Right lobe of liver (tissue), 6 donors: ENCODE results near the gene ATP6V1G1. TPM values are rescaled to one million over a fixed set of nuclear protein-coding genes. Genes with fewer than 3 reads are reported as not detected.

Experiments used
- ATAC-seq, 4 donors: fragments of 200-7000 bp; cut with Tn5 transposase; one replicate each; pipeline ENCODE4 v1.9.1; 2020; ENCODE audit warnings: mild to moderate bottlenecking in 4 of 4, moderate library complexity in 4 of 4
- DNase-seq, 3 donors: peaks; one replicate each; pipeline ENCODE4 v3.0.0-alpha.2; 2020
- H3K27ac ChIP-seq, 3 donors: fragments of 200-600 bp; one replicate each; pipeline ENCODE4 v1.8.0; 2022
- H3K27me3 ChIP-seq, 2 donors: fragments of 200-600 bp; one replicate each; pipeline ENCODE4 v1.8.0; 2022
- H3K36me3 ChIP-seq, 4 donors: fragments of 200-600 bp; sonication (generic) in 1 of 4; one replicate each; pipeline versions ENCODE4 v1.5.1 to v1.8.0; 2017 to 2022; ENCODE audit warnings: control low read depth in 1 of 4
- H3K4me1 ChIP-seq, 4 donors: fragments of 200-600 bp; sonication (generic) in 1 of 4; one replicate each; pipeline versions ENCODE4 v1.5.1 to v1.8.0; 2017 to 2022; ENCODE audit warnings: control low read depth in 1 of 4
- H3K4me3 ChIP-seq, 3 donors: fragments of 200-600 bp; one replicate each; pipeline ENCODE4 v1.8.0; 2022
- H3K9me3 ChIP-seq, 4 donors: fragments of 200-600 bp; sonication (generic) in 1 of 4; one replicate each; pipeline versions ENCODE4 v1.5.1 to v1.8.0; 2017 to 2022; ENCODE audit warnings: control low read depth in 1 of 4
- CTCF ChIP-seq, 4 donors: fragments of 200-600 bp in 3 of 4; fragments of 450-650 bp in 1 of 4; IDR thresholded peaks; one replicate each; pipeline versions ENCODE4 v1.5.1 to v1.8.0; 2016 to 2022; ENCODE audit warnings: antibody characterized with exemption in 4 of 4, mild to moderate bottlenecking in 2 of 4
- POLR2A ChIP-seq: fragments of 450-650 bp; IDR thresholded peaks from one replicate; pipeline ENCODE4 v1.6.1; 2017; ENCODE audit warnings: antibody characterized with exemption, mild to moderate bottlenecking
- WGBS: methylation state at CpG from one replicate; pipeline ENCODE4 v1.1.6; 2018; ENCODE audit warnings: low coverage, low lambda C conversion rate; ENCODE audit not compliant: insufficient coverage; ENCODE audit errors: missing lambda C conversion rate; 5-methylcytosine and 5-hydroxymethylcytosine counted together
- intact Hi-C, 2 donors: fragments of 100-400 bp; cut with DNase I; formaldehyde crosslinking; loops; one replicate each; pipeline versions ENCODE4 v1.11.2 to v1.14.1; 2022
- total RNA-seq, 6 experiments: library from RNA; depleted of rRNA in 2 of 6; stranded (reverse); fragments of >200 nt in 2 of 6; fragmentation: NEBNext Ultra II Directional in 3 of 6; extraction: Animal tissue kit (Norgen Biotek cat#: 25700) in 3 of 6; gene quantifications; one replicate each; pipeline versions ENCODE4 v1.1.0 to v1.2.4, GENCODE V29; 2016 to 2023
- donor health status: DM: no; HTN: yes; CAD: no.
- donor health status: DM: no; HTN: no; CAD: no.
- donor health status: DM: no; HTN: no; CAD: no.
- donor health status: DM: no; HTN: yes; CAD: no.
- donor health status: DM: no; HTN: yes; CAD: no.

ATP6V1G1 gene
- total RNA-seq, 6 experiments from 2014 or later: 31.0 to 155 (median 49.1) TPM

DNA sequence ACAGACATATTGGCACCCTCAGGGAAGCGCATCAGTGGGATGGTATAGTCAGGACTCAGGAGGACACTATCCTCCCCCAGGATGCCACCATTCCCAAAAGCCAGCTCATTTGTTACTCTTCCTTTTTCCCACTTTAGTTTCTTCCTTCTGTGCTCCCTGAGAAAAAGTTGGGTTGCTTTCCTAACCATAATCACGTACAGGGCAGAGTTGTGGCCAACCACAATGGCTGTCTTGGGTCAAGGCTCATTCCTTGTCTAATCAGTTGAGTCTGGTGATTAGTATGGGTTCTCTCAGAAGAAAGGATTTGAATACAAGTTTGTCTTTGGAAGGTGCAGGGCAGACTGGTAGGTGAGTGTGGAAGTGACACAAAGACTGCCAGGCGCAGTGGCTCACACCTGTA lies 26.6 kb upstream of the ATP6V1G1 start:
- no peaks in the 10 kb centered on the region for H3K36me3 ChIP-seq
- intact Hi-C loops: no loop called here
- TF ChIP-seq CTCF (IDR thresholded peaks at IDR 0.05) (no peak), POLR2A (no peak)
- H3K4me1 ChIP-seq: no peaks in the 10 kb centered on the region
- H3K4me3 ChIP-seq: no peak overlapping the region
- no peaks in the 10 kb centered on the region for H3K9me3 ChIP-seq
- WGBS: 55% methylated on average over 1 of the region's 3 CpGs
- ATAC-seq: no peak
- no peaks in the 10 kb centered on the region for H3K27me3 ChIP-seq
- H3K27ac ChIP-seq: no peak overlapping the region
- no peak for DNase-seq

DNA sequence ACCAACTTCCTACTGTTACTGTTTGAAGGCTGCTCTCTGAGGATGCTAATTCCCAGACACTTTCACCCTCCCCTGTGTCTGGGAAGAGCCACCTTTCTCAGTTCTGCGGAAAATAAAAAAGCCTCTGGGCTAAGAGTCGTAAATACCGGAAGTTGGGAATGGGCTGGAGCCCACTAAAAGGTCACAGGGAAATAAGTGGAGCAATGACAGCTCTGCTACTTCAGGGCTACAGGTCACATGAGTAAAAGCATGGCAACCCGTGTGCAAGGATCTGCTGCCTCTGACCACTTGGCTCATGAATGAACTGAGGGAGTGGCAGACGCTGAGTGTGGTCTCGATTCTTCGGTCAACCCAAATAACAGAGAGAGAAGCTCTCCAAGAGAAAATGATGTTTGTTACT lies 25.8 kb upstream of the ATP6V1G1 start:
- ATAC-seq (no peak), DNase-seq (no peak)
- intact Hi-C loops: no loop called here
- no peaks in the 10 kb centered on the region for H3K27me3 ChIP-seq
- TF ChIP-seq CTCF (IDR thresholded peaks at IDR 0.05): no peak
- no peak for TF ChIP-seq POLR2A
- H3K9me3 ChIP-seq: no peaks in the 10 kb centered on the region
- no peak overlapping the region for H3K27ac ChIP-seq
- H3K4me1 ChIP-seq: no peaks in the 10 kb centered on the region
- H3K36me3 ChIP-seq: no peaks in the 10 kb centered on the region
- no peak overlapping the region for H3K4me3 ChIP-seq
- 81% methylated on average over 7 of the region's 7 CpGs for WGBS

DNA sequence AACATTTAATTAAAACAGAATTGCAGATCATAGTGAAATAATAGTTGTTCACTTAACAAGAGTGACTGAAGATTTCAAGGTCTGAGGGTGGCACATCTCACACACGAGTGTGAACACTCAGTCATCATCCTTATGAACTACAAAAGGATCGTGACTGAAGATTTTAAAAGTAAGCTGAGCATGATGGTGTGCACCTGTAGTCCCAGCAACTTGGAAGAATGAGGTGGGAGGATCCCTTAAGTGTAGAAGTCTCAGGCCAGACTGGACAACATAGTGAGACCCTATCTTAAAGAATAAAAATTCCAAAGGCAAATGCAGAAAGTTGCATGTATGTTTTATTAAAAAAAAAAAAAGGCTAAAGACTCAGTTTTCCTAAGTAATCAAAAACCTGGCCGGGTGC lies 22.4 kb upstream of the ATP6V1G1 start:
- intact Hi-C loops: no loop called here
- no peaks in the 10 kb centered on the region for H3K4me1 ChIP-seq
- no peak for TF ChIP-seq POLR2A
- no peak for TF ChIP-seq CTCF (IDR thresholded peaks at IDR 0.05)
- ATAC-seq (no peak), DNase-seq (no peak)
- no peak overlapping the region for H3K27ac ChIP-seq
- H3K4me3 ChIP-seq: no peak overlapping the region
- no peaks in the 10 kb centered on the region for H3K9me3 ChIP-seq
- no peaks in the 10 kb centered on the region for H3K36me3 ChIP-seq
- no peaks in the 10 kb centered on the region for H3K27me3 ChIP-seq
- WGBS: 56% methylated on average over 3 of the region's 3 CpGs

DNA sequence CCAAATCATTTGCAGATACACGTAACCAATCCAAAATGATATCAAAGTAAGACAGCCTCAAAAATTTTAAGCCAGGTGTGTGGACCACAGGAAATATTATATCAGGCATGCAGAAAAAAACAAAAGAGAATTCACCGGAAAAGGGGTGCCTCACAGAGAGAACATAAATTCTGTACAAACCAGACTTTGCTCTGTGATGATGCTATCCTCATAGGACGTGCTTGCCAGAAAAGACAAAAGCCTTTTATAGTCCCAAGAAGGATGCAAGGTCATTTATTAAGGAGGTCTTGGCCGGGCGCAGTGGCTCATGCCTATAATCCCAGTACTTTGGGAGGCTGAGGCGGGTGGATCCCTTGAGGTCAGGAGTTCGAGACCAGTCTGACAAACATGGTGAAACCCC lies 16.8 kb upstream of the ATP6V1G1 start:
- no peak overlapping the region for H3K27ac ChIP-seq
- H3K9me3 ChIP-seq: no peaks in the 10 kb centered on the region
- ATAC-seq: no peak
- H3K27me3 ChIP-seq: no peaks in the 10 kb centered on the region
- no peaks in the 10 kb centered on the region for H3K36me3 ChIP-seq
- no peak for TF ChIP-seq POLR2A
- no peak for TF ChIP-seq CTCF (IDR thresholded peaks at IDR 0.05)
- DNase-seq: no peak
- intact Hi-C loops: no loop called here
- H3K4me1 ChIP-seq: peaks cover 0 to 10% (median 0%) of the 10 kb centered on the region in 4 donors
- H3K4me3 ChIP-seq: no peak overlapping the region
- 87% methylated on average over 6 of the region's 7 CpGs for WGBS

- peak; percentile 63 to 76 (median 64) for ATAC-seq
Measured at GRCh38 chr9:114571391-114571790, 16.2 kb upstream of the ATP6V1G1 start.

More at GRCh38 chr9:114571391-114571790, 16.2 kb upstream of the ATP6V1G1 start:
- Histone ChIP-seq H3K9me3 (no peaks in the 10 kb centered on the region), H3K27ac (no peak overlapping the region), H3K4me1 (peaks cover 0 to 10% (median 0%) of the 10 kb centered on the region in 4 donors), H3K4me3 (no peak overlapping the region), H3K36me3 (no peaks in the 10 kb centered on the region), H3K27me3 (no peaks in the 10 kb centered on the region)
- TF ChIP-seq CTCF (IDR thresholded peaks at IDR 0.05) (no peak), POLR2A (no peak)
- DNase-seq: peak in 1 of 3 donors; percentile 63
- intact Hi-C loops: no loop called here
- WGBS: 46% methylated on average over 3 of the region's 3 CpGs
